Astrocyte of the hippocampus (primary cell): ENCODE data around the gene FOXG1.

Experiments used
- DNase-seq: peaks from one replicate; pipeline ENCODE4 v3.0.0; 2011; ENCODE audit warnings: low read depth, low spot score

Gene FOXG1

DNA sequence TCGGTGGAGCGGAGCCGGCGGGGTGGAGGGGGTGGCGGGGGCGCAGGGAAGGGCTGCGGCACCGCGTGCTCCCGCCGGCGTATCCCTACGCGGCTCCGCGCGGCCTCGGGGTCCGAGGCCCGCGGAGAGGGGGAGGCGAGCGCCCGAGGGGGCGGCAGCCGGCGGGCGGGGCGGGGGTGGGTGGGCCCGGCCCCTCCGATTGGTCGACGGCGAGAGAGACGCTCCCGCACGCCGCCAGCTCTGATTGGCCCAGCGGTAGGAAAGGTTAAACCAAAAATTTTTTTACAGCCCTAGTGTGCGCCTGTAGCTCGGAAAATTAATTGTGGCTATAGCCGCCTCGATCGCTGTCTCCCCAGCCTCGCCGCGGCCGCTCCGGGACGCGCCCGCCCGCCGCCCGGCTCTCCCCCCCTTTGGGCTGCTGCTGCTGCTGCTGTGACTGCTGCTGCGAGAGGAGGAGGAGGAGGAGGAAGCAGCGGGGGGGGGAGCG lies at the start of gene FOXG1:
Gene FOXG1 (plus strand): TSS at position 319 of the 487 bp plus-strand sequence. CDS start 493 bp downstream, outside the sequence.
- DNase-seq: peak; percentile 98

DNA sequence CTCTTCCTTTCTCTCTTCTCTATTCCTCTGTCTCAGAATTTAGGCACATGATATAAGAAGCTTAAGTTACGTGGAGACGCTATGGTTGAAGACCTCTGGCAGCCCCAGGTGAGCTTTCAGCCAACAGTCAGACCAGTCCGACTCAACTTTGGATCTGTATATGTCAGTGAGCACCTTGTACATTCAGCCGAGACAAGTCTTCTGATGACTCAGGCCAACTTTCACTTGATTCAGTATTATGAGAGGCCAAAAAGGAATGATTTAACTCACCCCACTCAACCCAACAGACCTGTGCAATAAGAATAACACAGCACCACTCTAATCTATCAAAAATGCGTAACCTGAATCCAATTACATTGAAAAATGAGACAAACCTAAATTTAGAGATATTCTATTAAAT lies 47.5 kb upstream of the FOXG1 start:
- no peak for DNase-seq

DNA sequence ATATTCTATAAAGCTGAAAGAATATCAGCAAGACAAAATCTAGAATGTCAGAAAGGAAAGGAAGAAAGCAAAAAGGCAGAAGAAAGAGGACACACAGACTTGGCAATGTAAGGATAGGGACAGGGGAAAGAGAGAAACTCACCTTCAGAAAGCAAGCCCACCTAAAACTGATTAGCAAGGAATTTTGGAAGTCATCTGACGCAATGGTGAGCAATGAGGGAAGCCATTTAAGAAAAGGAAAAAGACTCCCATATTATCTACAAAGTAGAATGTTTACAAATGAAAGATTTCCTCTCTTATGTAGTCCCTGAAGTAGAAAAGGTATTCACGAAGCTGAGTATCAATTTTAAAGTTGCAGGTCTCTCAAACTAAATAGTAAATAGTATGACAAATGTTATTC lies 35.2 kb upstream of the FOXG1 start:
- no peak for DNase-seq

DNA sequence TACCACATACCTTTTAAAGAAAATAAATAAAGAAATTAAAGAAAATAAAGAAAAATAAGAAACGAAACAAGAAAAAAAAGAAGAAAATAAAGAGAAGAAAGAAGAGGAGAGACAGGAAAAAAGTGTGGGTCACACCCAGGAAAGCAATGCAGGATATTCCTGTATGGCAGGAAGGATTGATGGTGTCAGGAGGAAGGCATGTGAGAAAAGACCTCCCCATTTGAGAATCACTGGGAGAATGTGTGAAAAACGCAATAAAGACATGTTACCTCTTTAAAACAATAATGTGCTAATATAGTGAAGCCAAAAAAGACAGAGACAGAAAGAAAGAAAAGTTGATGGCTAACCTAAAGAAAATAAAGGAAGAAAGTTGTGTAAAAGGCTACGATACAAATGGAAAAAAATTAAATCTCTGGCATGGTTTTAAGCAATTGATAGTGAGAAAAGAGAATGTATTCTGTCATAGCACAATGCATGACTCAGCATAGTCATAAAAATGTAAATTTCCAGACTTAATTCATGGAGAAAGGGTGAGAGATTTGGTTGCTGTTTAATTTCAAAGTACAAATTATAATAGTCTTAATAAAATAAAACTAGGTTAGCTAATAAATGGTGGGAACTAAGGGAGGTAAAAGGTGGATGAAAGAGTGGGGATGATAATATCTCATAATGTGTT lies 24.3 kb upstream of the FOXG1 start:
- peak; percentile 45 for DNase-seq

DNA sequence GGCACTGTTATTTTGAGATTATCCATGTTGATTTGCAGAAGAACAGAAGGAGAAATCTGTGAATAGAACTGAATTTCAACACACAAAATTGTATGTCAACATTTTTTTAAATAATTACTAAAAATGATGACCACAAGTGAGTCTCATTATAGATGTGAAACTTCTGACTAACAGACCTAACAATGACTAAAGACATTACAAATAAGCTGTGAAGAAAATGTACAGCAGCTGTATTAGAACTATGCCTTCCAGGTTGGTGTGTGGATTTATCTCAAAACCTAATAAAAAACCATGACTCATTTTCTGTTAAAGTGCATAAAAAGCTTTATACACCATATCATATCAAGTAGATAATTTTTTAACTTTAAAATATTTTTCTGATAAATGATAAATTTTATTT lies 22.5 kb upstream of the FOXG1 start:
- no peak for DNase-seq

DNA sequence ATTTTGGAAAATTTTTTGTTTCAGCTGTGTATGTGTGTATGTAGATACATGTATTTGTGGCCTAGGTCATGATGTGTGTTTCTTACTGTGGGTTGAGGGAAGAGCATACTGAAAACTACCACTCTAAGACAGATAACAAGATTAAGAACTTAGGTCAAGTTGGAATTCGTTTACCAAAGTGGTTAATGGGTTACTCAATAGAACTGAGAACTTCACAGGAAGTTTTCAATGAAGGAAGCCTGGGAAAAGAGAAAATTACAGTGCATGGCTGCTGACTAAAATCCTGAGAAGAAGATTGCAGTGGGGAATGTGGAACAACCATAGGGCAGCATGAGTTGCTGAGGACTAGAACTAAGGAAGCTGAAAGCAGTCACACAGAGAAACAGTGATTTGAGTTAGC lies 21.4 kb upstream of the FOXG1 start:
- peak; percentile 4 for DNase-seq

DNA sequence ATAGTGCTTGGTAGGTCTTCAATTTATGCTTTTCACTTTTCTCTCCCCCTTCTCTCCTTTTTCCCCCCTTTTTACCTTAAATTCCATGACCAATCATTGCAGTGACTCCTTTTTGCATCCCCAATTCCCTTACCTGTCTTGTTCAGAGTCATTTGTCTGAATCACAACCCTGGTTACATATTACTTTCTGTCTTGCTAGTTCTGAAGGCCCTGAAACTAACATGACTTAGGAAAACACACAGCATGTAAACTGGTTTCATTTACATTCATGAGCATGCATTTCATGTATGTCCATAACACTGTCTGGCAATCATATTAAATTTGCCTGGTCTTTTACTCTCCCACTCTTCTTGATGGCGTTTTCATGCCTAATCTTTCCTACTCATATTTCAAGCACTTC lies 20.3 kb upstream of the FOXG1 start:
- no peak for DNase-seq

DNA sequence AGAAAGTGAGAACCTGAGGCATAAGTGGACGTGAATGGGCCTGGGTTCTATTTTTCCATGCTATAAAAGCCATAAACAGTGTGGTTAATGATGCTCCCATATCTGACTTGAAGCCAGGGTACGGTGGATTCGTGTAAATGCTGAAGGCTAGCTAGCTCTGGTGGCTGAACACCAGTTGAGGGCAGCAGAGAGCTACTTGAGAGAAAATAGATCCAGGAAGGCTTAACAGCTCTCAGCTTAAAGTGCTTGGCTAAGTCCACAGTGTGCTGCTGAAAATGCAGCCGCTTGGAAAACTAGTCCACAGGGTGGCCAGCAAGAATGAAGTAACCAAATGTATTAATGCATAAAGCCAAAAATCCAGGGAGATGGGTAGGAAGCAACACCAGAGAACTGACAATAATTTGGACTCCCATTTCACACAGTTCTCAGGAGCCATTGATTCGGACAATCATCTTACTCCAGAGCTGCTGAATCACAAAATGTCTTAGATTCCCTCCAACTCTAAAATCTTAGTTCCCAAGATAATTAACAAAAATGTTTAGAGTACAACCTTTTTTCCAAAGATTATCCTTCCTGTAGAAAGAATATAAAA lies 15.0 kb upstream of the FOXG1 start:
- DNase-seq: peak; percentile 89

DNA sequence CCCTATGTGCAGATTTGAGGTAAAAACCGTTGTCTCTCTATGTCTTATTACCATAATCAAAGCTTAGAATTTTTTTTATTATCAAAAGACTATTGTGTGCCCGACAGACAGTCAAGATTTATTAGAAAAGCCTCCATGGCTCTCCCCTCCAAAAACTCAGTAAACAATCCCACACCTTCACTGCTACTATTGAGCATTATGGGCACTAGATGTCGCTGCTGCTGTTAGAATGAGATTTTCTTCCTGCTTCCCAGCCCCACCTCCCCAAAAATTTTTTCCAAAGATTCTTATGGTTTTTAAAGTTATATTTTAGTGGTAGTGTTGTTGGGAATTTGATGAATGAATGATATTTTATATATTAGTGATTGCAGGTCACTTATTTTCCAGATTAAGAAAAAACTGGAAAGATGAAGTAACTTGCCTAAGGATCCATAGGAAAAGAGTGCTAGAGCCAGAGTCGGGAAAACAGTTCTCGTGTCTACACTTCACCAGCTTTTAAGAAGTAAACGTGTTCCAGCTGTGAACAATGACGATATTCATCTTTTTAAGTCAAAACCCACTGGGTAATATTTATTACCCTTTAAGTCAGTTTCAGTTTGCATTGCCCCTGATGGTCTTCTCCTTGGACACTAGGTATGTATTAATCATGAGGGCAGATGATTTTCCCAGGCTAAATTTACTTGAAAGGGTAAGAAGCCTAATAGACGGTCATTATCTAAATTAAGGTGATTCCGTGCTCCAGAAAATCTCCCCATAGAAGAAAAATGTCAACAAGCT lies 12.2 kb upstream of the FOXG1 start:
- DNase-seq: peak; percentile 89

DNA sequence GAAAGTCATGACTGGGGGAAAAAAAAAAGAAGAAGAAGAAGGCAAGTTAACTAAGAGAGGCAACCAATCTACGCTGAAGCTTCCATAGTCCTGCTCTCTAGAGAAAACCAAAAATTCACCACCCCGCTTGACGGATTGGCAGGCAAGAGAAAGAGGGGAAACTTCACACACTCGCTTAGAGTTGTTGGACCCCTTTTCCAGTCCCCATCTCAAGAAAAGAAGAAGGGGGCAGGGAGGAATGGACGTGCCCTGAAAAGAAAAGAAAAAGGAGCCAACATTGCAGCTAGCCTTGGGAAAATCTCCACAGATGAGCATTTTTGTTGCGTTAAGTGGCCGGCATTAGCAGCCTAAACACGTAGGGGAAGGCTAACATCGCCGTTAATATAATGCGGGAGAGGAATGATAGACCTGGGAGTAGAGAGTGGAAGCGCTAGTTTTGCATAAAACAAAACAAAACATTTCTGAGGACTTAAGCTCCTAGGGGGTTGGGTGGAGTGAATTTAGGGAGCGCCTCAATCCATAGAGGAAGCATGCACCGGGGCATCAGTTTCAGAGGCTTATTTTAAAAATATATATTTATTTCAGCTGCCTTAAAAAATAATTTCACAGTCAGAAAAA lies 11.3 kb upstream of the FOXG1 start:
- peak; percentile 83 for DNase-seq

DNA sequence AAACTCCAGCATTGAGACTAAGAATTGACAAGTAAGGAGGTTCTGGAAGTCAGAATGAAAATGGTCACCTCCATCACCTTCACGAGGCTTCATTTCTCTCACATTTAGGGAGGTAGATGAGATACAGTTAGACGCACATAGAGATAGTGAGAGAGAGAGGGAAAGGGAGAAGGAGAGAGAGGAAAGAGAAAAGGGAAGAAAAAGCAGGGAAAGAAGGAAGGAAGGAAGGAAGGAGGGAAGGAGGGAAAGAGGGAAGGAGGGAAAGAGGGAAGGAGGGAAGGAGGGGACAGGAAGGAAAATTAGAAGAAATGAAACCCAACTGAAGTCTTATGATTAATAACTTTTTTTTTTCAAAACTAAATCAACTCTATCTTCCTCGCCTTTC lies 10.7 kb upstream of the FOXG1 start:
- peak; percentile 70 for DNase-seq

DNA sequence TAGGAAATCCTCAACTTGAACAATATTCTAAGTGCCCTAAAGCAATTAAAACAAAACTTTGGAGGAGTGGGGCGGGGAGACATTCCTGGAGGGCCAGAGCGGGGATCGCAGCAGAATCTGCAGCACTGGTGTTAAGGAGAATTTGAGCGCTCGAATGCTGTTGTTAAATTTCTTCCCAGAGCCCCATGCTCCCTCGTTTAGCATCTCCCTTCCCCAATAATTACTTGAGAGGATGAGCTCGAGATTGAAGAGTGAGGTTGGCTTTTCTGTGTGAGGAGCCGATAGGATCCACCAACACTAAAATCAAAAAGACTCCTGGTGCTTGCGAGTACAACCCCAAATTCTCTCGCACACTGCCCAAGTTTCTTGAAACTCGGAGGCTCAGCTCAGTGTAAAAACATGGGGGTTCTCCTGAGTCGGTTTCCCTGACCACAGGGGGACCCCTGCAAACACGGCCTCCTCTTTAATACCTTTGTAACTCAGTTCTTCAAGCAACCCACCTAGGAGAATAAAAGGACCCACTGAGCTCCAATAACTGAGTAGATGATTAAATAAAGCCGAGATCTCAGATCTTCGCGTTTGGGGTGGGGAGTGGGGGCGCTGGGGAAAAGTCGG lies 10.2 kb upstream of the FOXG1 start:
- DNase-seq: peak; percentile 79

DNA sequence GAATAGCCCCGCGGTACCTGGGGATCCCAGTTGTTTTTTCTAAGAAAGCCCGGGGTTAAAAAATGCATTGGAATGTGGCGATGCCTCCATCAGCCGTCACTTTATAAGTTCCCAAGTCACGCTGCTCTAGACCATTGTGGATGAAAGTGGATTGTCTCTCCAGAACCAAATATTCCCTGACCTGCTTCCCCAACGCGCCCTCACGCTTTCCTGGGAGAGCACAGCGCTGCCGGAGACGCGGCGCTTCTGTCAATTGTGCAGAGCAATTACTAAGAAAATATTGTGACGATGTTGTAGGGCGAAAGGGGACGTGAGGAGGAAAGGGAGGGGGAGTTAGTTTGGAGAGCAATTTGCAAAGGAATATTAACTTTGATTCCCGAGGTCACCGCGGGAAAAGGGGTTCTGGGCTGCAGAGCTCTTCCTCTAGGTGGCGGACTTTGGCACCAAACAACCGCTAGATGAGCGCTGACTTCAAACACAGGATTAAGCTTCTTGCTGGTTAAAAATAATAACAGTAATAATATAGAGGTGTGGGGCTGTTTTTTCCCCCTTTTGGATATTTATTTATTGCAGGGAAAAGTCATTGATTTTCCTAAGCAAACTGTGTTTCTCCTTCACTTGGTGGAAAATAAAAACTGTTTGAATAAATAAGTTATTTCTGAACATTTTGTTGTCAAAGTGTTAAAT lies 9.6 kb upstream of the FOXG1 start:
- DNase-seq: peak; percentile 93

DNA sequence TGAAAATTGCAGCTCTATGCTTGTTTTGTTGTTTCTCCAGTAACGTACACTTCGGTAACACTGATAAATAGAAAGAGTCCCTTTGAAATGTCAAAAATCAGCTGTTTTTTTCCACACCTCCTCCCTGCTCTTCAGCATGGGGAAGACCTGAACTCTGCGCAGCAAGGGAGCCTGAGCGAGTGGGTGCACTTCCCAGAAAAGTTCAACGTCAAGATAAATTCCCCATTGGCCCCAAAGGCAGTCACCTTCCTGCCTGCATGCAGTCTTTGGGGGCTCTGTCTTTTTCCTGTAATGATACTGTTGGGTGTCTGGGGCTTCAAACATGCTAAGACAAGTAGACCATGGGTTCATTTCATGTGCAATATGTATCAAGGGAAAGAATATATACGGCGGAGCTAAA lies 8.8 kb upstream of the FOXG1 start:
- DNase-seq: peak; percentile 72

DNA sequence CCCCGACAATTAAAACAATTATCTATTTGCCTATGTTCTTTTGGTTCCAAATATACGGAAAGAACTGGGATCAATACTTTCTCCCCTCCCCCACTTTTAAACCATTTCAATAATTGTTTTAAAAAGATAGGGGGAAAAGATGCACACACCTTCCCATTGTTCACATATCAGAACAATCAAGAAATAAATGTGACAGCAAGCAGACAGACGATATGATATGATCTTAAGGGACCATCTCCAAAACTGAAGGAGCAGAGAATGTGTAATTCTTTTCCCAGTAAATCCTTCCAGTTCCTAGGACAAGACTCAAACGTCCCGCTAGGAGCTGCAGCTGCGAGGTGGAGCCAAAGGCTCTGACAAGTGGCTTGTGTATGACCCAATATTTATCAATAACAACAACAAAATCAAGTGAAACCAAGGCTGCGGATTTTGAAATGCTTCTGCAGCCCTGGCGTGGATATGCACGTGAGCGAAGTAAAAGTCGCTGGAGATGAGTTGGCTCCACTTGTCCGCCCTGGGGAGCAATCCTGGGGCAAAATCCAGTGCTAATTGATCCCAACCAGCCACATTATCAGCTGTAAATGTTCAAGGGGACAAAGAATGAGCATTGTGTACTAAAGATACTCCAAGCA lies 8.2 kb upstream of the FOXG1 start:
- DNase-seq: peak; percentile 72

DNA sequence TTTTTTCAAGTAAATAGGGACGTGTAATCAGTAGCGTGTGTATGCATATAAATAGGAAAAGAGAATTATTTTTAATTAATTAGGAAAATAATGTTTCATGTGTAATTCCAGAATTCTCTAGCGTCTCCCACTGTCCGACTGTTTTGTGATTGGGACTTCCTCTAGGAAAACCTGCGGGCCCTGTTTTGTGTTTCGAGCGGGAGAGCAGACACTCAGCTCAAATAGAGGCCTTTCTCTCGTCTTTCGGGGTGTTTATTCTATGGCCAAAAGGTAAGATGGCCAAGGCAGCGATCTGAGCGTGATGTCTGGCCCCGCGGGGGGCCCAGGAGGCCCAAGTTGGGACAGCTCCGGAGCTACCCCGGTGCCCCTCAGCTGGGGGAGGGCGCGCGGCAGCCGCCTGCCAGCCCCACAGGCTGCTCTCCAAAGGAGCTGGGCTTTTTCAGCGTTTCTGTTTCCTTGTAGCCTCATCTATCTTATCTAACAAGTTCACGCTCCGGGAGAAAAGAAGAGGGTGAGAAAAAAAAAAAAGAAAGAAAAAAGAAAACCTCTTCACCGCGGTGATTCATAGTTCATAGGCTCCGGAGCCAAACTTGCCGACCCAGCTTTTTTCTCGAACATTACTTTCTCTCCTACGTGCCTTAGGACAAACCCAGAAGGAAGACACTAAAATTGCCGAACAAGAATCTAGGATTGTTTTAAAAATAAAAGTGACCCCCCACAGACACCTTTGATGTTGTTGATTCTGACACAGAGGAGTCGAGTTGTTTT lies 7.5 kb upstream of the FOXG1 start:
- DNase-seq: peak; percentile 70

DNA sequence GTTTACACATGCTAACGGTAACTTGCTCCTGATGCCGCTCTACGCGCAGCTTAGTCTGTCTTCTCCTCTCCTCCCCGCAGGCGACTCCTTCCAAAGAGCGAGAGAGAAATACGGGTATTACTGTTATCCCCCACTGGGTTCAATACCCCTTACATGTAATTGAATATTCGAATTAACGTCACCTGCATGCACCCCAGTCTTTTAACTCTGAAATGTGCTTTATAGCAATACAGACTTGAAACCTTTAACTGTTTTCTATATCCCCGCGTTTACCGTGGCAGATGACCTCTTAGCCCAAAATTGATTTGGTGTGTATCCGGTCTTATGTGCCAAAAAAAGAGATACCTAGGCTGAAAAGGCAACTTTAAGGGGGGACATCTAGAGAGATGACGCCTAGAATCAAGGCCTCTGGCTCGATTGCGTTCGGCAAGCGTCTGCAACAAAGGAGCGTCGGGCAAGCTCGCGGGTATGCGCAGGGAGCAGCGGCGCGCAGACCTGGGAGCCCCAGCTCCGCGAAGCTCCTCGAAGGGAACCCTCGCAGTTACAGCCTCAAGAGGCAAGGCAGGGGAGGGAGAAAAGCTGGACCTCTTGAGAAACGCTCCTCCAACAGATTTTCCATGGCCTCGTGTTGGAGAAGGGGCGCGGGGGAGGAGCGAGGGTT lies 6.8 kb upstream of the FOXG1 start:
- DNase-seq: peak; percentile 77

DNA sequence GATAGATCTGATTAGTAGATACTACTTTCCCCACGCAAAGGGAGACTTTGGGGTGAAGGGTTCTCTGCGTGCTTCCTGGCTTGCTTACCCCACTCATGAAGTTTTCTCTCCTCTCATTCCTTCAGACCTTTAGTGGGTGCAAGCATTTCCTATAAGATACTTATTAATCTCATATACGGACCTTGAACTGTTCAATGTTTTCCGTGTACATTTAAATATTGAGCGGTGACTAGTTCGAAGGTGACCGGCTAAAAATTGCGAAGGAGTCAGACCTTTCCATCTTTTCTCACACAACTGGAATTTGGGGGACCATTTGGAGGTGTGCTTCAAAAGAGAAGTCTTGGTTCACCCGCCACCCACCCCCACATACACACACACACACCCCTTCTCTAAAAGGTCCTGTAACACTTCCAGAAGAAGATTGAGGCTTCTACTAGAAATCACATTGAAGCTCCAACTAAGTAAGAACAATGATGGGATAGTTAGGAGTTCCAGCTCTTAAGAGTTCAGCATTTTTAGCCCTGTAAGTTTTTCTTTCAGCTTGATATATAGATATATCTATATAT lies 6.1 kb upstream of the FOXG1 start:
- DNase-seq: peak; percentile 56
